T-helper 1 cell treated with Interleukin-12 subunit alpha and Interleukin-12 subunit beta and Interleukin-4 antibody, amounts not matched to agents 30 ng/mL and 1 ng/mL, for 36 hours (primary cell): ENCODE results near the gene TXLNA. TPM values are rescaled to one million over a fixed set of nuclear protein-coding genes. Genes with fewer than 3 reads are reported as not detected.

Source experiments
- intact Hi-C: fragments of 100-400 bp; cut with micrococcal nuclease; formaldehyde crosslinking; loops from one replicate; pipeline ENCODE4 v1.15.1; 2024
- total RNA-seq: library from RNA; stranded (reverse); gene quantifications from 2 replicates; pipeline ENCODE4 v1.2.3, GENCODE V29; 2022

The TXLNA gene
- total RNA-seq, 1 donor from 2014 or later: 97.3 TPM

GRCh38 chr1:32182060-32182459, 2.6 kb downstream of the TXLNA start:
- intact Hi-C loops: no loop called here

GRCh38 chr1:32184650-32185049, 5.2 kb downstream of the TXLNA start:
- intact Hi-C loops: no loop called here

GRCh38 chr1:32186077-32186476, 6.6 kb downstream of the TXLNA start:
- intact Hi-C loops: no loop called here

- intact Hi-C loops: no loop called here
These were observed 7.0 kb downstream of the TXLNA start for GRCh38 chr1:32186491-32186890.

GRCh38 chr1:32187850-32188249, 8.4 kb downstream of the TXLNA start:
- intact Hi-C loops: no loop called here

GRCh38 chr1:32192220-32192948, 12.9 kb downstream of the TXLNA start:
- intact Hi-C loops: no loop called here

- intact Hi-C loops: no loop called here
These were observed 15.5 kb downstream of the TXLNA start for GRCh38 chr1:32194984-32195383.

GRCh38 chr1:32195531-32195930, 16.1 kb downstream of the TXLNA start:
- intact Hi-C loops: no loop called here

GRCh38 chr1:32195972-32196823, 16.7 kb downstream of the TXLNA start:
- intact Hi-C loops: no loop called here

GRCh38 chr1:32197074-32197473, 17.6 kb downstream of the TXLNA start:
- intact Hi-C loops: no loop called here

- intact Hi-C loops: no loop called here
These were observed 18.4 kb downstream of the TXLNA start for GRCh38 chr1:32197837-32198236.

GRCh38 chr1:32198237-32199042, 19.0 kb downstream of the TXLNA start:
- intact Hi-C loops: no loop called here

- intact Hi-C loops: no loop called here
These were observed 19.7 kb downstream of the TXLNA start for GRCh38 chr1:32199043-32199716.

- intact Hi-C loops: loop anchor here (1.0 to 5.0 kb wide), 8 partner anchors 19 to 451 kb away; partner anchors contain the start of genes BSDC1, EIF3I, LCK and PTP4A2
These were observed 20.2 kb downstream of the TXLNA start for GRCh38 chr1:32199717-32200072.

- intact Hi-C loops: loop anchor here (1.0 to 5.0 kb wide), 9 partner anchors 20 to 450 kb away; partner anchors contain the start of genes BSDC1, EIF3I, LCK and PTP4A2
These were observed 20.9 kb downstream of the TXLNA start, which contains the start of gene CCDC28B for GRCh38 chr1:32200226-32201010. Gene CCDC28B, plus strand, starts transcription at chr1:32200595. Its CDS starts 1,341 bp downstream, at chr1:32201936.

- intact Hi-C loops: loop anchor here (1.0 to 5.0 kb wide), 5 partner anchors 50 to 450 kb away; partner anchors contain the start of genes LCK, PTP4A2, RBBP4 and ZBTB8OS
These were observed 21.8 kb downstream of the TXLNA start for GRCh38 chr1:32201011-32201855.

GRCh38 chr1:32204943-32205361, 25.5 kb downstream of the TXLNA start:
- intact Hi-C loops: loop anchor here (1.0 to 5.0 kb wide), 5 partner anchors 17 to 268 kb away; partner anchors contain the start of genes BSDC1, EIF3I, PTP4A2 and TMEM234
